ENCODE data around the gene CASQ1.

Gene CASQ1

GRCh38 chr1:160169553-160170399, 20.6 kb upstream of the CASQ1 start:
- no peak for DNase-seq

GRCh38 chr1:160171354-160171753, 19.0 kb upstream of the CASQ1 start:
- DNase-seq: peak; percentile 28

DNA sequence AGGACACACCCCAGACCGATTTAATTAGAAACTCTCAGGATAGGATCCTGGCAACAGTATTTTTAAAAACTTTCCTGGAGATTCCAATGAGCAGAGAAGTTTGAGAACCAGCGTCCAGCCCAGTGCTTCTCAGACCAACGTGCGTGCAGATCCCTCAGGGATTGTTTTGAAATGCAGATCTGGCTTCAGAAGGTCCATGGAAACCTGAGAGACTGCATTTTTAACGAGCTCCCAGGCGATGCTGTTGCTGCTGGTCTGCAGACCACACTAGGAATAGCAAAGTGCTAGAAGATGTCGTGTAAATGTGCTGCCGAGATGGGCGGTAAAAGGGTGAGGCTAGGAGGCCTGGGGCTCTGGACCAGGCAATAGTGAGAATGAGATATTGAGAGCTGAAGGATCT, 18.4 kb upstream of the CASQ1 start:
- DNase-seq: no peak

DNA sequence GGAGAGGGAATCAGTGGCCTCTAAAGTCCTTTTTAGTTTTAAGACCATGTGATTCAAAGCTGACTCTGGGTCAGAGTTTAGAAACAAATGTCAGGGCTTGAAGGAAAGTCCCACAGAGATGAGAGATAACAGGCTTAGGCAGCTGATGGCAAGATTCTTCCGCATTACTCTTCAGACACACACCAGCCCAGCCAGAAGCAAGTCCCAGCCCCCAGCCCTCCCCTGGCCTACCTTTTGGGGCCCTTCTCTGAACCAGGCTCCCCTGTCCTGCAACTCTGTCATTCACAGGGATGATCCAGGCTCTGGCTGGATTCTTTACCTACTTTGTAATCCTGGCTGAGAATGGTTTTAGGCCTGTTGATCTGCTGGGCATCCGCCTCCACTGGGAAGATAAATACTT, 13.1 kb upstream of the CASQ1 start:
- no peak for DNase-seq

- DNase-seq: no peak
Observed at GRCh38 chr1:160177667-160178066, 12.7 kb upstream of the CASQ1 start.

GRCh38 chr1:160178731-160179130, 11.6 kb upstream of the CASQ1 start:
- DNase-seq: no peak

- no peak for DNase-seq
Observed at GRCh38 chr1:160179336-160179735, 11.0 kb upstream of the CASQ1 start.

- DNase-seq: no peak
Observed at GRCh38 chr1:160186246-160186645, 4.1 kb upstream of the CASQ1 start.

GRCh38 chr1:160186729-160187128, 3.6 kb upstream of the CASQ1 start:
- DNase-seq: no peak

- no peak for DNase-seq
Observed at GRCh38 chr1:160187407-160187806, 3.0 kb upstream of the CASQ1 start.

DNA sequence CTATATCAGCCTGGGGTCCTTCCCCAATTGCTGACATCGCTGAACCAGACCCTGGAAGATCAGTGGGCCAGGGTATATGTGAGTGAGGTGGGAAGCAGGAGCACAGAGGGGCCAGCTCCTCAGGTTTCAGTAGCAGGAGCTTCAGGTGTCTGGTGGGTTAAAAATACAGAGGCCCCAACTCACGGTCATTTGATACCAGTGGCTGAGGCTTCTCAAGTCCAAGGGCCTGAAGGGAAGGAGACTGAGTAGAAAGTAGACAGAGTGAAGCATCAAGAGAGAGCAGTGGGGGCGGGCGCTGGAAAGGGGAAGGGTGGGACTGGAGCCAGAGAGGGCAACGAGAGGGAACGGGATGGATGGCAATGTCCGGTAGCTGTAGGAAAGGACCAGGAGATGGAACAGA, 2.0 kb upstream of the CASQ1 start:
- no peak for DNase-seq

- no peak for DNase-seq
Observed at GRCh38 chr1:160191756-160192155, 1.4 kb downstream of the CASQ1 start.

- no peak for DNase-seq
Observed at GRCh38 chr1:160192234-160192633, 1.9 kb downstream of the CASQ1 start.

GRCh38 chr1:160193091-160193819, 2.9 kb downstream of the CASQ1 start:
- peak; percentile 81 for DNase-seq

GRCh38 chr1:160193832-160194736, 3.7 kb downstream of the CASQ1 start:
- DNase-seq: no peak

DNA sequence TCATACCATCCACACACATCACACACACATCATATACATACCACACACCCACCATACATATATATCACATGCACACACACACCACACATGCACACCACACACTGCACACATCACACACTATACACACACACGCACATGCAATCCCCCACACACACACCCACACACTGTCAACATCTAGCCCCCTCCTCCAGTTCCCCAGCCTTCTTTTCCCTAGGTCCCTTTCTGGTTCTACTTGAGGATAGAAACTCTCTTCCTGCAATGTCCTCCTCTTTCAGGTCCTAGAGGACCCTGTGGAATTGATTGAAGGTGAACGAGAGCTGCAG, 4.3 kb downstream of the CASQ1 start:
- no peak for DNase-seq

- DNase-seq: no peak
Observed at GRCh38 chr1:160196143-160196542, 5.8 kb downstream of the CASQ1 start.

DNA sequence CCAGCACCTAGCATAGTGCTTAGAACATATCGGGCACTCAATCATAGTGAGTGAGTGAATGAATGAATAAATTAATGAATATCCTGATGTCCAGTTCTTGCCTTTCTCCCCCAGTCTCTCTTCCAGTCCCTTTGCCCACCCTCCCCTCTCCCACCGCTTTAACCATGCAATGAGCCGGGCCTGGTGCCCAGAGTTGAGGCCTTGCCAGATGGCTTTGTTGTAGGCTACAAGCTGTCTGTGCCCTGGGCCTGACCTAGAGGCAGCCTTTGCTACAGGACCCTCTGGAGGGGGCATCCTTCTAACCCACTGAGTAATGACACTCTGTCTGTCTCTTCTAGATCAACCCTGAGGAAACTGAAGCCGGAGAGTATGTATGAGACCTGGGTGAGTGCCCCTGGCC, 6.9 kb downstream of the CASQ1 start:
- no peak for DNase-seq

- no peak for DNase-seq
Observed at GRCh38 chr1:160200786-160201185, 10.4 kb downstream of the CASQ1 start.

DNA sequence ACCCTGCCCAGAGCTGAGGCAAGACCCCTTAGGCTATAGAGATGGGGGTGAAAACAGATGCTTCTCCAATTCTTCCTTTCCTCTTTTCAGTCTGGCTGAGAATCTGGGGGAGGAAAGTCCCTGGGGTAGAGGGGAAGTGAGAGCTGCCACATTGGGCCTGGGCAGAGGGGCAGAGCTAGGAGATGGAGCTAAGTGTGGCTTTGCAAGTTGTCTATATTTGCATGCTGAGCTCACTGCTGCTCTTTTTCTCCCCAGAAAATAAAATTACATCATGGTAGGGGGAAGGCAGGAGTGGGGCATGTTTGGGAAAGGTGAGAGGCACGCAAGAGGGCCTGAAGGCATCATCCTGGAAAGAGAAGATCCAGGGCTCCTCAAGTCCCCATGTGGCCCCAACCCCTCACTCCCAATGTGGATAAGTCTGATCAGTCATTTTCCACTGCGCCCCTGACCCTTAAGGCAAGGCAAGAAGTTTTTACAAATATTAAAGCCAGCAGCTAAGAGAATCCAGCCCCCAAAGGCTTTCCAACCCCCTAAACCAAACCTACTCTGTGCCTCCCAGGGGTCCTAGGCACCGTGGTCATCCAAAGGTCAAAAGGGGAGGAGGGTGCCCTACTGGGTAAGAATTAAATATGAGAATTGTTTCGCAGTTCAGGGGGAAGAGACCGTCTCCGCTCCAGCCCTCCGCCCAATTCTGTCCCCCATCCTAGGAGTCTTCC, 14.3 kb downstream of the CASQ1 start:
- DNase-seq: peak; percentile 22

DNA sequence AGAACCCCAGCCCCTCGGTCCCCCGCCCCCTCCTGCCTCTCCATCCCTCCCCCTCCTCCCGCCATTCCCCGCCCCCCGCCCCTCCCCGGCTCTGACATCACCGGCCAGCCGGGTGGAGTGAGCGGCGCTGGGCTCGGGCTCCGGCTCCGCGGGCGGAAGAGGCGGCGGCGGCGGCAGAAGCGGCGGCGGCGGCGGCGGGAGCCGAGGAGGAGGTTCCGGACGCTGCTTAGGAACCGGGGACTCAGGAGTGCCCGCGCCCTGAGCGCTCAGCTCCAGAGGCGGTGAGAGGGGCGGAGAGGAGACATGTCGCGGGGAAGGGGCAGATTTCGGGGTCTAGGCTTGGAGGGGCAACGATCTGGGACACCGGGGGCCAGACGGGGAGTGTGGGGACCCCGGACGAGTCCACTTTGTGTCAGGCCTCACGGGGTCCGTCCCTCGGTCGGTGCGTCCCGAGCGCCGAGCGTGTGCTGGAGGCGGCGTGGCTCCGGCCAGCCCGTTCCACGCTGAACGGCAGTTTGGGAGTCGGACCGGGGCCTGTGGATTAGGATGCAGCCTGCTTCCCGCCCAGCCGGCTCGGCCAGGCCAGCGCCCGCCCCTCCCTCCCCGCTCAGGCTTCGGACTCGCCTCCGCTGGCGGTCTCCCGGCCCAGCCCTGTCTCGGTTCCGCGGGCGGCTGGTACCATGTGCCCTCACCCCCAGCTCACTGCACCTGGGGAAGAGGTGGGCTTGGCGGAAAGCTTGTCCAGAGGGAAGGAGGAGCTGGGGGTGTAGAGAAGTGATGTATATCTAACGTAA, 15.1 kb downstream of the CASQ1 start, which contains the start of gene PEA15:
Gene PEA15, plus strand, starts transcription at position 143 of the 794 bp plus-strand sequence. CDS start 6,161 bp downstream, outside the sequence.
- DNase-seq: peak; percentile 79

DNA sequence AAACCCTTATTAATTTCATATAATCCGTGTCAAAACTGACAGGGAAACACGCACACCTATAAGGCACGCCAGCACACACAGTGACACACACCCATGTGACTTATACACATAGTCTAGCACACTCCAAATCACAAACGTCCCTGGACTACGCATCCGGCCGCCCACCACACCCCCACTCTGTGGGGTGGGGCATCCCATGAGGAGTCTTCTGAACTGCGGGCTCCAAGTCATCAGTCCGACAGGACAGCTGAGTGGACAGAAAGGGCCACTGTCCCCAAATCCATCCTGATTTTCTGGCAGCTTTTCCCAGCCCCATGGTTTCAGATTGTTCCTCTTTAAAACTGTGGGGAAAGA, 15.6 kb downstream of the CASQ1 start:
- peak; percentile 67 for DNase-seq
